Sciatic nerve (tissue), 2 donors: ENCODE results near the gene MNX1. TPM values are rescaled to one million over a fixed set of nuclear protein-coding genes. Genes with fewer than 3 reads are reported as not detected.

ENCODE experiments used
- ATAC-seq: fragments of 200-7000 bp; cut with Tn5 transposase; one replicate; pipeline ENCODE4 v1.9.1; 2020; ENCODE audit warnings: mild to moderate bottlenecking, moderate library complexity
- DNase-seq: peaks from one replicate; pipeline ENCODE4 v3.0.0-alpha.2; 2020; ENCODE audit warnings: low spot score
- intact Hi-C: fragments of 100-400 bp; cut with DNase I; formaldehyde crosslinking; loops from one replicate; pipeline ENCODE4 v1.14.2; 2022
- total RNA-seq: library from RNA; stranded (reverse); fragmentation: NEBNext Ultra II Directional; extraction: Animal tissue kit (Norgen Biotek cat#: 25700); gene quantifications from one replicate; pipeline ENCODE4 v1.2.1, GENCODE V29; 2021
- donor health status: DM: no; HTN: no; CAD: no.
- donor health status: DM: no; HTN: no; CAD: no.

Gene MNX1
- total RNA-seq, 1 donor from 2014 or later = not detected

DNA sequence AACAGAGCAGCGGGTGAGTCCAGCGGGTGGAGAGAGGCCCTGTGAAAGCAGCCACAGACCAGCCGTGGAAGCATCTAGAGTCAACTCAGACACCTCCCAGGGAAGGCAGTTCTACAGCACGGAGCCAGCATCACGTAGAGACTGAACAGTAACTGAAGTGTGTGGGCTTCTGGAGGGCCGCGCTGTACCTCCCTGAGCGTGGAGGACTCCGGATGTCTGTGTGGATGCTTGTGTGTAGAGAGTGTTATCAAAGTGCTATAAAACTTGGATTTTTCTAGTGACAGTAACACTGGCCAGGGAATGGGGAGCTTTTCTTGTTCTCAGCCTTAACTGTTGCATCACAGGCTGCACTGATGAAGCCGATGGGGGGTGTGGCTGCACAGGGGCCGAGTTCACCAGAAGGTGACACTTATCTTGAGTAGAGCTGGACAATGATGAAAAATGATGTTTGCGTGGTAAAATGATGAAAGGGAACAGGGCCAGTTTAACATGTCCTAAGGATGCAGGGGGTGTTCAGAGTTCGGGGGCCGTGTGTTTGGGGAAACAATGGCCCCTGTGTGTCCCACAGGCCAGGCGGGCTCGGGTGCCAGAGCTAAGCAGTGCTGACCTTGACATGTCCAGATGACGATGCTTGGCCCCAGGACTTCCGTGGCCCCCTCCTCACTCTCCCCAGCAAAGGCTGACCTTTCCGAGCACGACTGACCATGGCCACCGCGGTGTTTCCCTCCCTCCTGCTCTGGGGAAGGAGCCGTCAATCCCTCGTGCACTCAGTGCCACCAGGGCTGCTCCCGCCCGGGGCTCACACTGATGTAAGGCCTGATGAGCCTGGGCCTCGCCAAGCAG is 21.9 kb downstream of the MNX1 start:
- no peak for ATAC-seq
- no peak for DNase-seq
- intact Hi-C loops = no loop called here

DNA sequence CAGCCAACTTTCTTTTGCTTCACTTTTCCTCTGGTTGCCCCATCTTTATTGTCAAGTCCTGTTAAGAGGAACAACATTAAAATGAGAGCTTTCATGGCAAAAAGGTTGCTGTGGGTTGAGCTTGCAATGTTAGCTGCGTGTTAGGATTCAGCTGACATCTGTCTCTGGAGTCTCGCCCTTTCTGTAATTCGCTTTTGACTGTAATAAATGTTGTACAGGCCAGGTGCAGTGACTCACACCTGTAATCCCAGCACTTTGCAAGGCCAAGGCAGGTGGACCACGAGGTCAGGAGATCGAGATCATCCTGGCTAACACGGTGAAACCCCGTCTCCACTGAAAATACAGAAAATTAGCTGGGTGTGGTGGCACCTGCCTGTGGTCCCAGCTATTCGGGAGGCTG is 24.1 kb downstream of the MNX1 start:
- DNase-seq (no peak), ATAC-seq (no peak)
- intact Hi-C loops = no loop called here

DNA sequence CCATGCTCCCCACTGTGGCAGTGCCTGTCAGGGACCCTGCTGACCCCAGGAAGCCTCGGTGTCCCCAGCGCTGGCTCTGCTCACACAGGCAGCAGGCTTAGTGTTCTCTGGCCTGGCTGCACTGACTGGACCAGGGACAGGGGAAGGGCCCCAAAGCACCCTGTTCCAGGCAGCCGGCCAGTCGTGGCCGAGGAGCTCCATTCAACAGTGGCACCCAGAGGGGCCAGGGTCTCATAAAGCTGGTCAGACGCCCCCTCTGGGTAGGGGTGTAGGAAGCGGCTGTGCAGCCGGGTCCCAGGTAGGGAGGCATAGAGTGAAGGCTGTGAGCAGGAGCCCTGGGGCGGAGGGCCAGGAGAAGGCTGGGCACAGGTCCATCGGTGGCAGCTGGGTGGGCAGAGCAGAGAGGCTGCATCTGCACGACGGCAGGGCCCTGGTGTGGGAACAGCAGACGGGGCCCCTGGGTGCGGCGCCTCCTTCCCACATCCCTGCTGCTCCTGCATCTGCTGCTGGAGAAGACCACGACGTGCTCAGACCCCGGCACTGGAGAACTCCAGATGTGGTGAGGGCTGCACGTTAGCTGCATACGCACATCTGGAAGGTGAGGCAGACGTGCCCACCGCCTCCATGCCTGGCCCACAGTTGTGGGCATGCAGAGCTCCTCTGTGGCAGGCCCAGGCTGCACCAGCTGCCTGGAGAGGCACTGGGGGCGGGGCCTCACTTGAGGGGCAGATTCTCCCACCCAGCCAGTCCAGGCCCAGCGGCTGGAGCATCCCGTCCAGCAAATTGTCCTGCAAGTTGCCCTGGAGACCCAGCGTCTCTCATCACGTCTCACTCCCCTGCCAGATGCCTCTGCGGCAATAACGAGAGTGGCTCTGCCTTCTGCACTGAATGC is 25.1 kb downstream of the MNX1 start:
- DNase-seq (no peak), ATAC-seq (peak; percentile 69)
- intact Hi-C loops = no loop called here

DNA sequence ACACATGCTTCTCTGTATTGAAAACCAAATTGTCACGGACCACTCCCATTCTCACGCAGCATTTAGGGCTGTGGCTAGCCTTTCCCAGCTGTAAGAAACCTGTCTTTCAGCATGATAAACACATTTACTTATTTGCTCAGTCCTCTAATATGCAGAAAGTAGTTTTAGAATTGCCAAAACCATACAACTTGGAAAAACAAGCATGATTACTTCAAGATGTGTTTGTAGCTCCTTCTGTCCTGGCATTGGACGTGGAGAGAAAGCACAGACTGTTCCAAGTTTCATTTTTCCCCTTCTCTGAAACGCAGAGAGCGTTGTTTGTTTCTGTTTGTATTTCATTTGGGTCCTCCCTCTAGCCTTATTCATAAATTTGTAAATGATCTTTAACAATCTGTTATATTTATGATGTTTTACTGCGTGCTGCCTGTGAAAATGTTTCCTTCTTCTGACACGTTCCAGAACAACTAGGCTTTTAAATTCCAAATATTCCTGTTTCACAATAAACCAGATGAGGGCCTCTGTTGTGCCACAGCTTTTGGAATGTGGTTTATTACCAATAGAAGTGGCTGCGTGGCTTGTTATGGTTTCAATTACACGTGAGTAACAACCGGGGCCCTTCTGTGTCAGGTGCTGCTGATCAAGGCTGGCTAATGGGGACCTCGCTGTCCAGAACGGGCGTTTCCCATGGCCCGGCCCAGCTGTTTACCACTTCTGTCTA is 26.1 kb downstream of the MNX1 start:
- ATAC-seq = peak; percentile 93
- intact Hi-C loops = no loop called here

DNA sequence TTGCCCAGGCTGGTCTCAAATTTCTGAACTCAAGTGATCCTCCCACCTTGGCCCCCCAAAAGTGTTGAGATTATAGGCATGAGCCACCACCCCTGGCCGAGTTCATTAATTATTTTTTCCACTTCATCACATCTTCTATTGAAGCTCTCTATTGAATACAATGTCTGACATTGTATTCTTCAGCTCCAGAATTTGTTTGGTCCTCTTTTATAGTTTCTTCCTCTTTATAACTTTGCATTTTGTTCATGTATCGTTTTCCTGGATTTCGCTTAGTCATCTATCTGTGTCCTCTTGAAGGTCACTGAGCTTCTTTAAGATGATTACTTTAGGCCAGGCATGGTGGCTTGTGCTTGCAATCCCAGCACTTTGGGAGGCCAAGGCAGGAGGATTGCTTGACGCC is 30.8 kb downstream of the MNX1 start:
- intact Hi-C loops = no loop called here
- DNase-seq = no peak
- no peak for ATAC-seq

More for the DNA sequence above, 26.1 kb downstream of the MNX1 start:
- DNase-seq = no peak

DNA sequence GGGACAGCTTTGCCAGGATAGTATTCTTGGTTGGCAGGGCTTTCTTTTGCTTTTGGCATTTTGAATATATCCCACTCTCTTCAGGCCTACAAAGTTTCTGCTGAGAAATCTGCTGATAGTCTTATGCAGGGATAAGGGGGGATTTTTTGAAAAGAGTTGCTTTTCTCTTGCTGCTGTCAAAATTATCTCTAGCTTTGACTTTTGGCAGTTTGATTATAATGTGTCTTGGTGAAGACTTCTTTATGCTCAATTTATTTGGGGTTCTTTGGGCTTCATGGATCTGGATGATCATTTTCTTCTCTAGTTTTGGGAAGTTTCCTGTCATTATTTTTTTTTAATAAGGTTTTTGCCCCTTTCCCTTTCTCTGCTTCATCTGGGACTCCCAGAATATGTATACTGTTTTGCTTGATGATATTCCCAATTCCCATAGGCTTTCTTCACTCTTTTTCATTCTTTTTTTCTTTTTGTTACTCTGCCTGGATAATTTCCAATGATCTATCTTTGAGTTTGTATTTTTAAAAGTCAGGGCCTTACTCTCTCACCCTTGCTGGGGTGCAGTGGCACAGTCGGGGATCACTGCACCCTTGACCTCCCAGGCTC is 31.4 kb downstream of the MNX1 start:
- intact Hi-C loops = no loop called here
- no peak for DNase-seq
- no peak for ATAC-seq

DNA sequence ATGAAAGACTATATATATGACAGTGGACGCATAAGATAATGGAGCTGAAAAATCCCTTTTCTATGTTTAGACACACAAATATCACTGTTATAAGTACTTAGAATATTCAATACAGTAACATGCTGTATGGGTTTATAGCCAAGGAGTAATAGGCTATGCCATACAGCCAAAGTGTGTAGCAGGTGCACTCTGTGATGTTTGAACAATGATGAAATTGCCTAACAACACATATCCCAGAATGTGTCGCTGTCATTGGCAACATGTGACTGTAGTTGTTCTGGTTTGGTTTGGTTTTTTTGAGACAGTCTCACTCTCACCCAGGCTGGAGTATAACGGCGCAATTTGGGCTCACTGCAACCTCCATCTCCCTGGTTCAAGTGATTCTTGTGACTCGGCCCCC is 34.8 kb downstream of the MNX1 start:
- no peak for ATAC-seq
- intact Hi-C loops = no loop called here

DNA sequence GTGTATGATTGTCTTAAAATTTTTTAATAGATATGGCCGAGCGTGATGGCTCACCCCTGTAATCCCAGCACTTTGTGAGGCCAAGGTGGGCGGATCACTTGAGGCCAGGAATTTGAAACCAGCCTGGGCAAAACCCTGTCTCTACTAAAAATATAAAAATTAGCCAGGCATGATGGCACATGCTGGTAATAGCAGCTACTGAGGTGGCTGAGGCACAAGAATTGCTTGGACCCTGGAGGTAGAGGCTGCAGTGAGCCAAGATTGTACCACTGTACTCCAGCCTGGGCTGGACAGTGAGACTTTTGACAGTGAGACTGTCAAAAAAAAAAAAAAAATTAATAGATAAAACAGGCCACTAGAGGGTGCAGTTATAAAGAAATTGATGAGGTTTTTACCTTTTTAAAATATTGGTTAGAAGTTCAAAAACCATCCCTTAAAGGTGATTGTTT is 40.5 kb downstream of the MNX1 start:
- ATAC-seq (no peak), DNase-seq (no peak)
- intact Hi-C loops = no loop called here

More for the DNA sequence above, 34.8 kb downstream of the MNX1 start:
- no peak for DNase-seq

DNA sequence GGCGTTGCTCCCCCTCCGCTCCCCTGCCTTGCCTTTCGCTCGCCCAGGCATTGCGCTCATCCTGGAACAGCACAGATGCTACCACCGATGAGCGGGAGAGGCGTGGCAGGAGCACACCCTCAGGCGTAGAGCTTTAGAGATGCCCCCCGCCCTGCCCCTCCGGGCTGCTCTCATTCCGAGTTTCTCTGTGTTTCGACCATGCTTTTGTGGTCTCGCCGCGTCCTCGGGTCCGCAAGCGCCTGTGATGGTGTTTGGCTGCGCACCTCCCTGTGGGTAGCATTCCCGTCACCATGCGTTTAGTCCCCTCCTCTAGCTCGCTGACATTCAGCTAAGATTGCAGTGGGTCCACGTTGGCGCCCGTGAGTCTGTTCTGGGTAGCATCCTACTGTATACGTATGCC is 42.3 kb downstream of the MNX1 start:
- intact Hi-C loops = no loop called here
- no peak for ATAC-seq
- no peak for DNase-seq

DNA sequence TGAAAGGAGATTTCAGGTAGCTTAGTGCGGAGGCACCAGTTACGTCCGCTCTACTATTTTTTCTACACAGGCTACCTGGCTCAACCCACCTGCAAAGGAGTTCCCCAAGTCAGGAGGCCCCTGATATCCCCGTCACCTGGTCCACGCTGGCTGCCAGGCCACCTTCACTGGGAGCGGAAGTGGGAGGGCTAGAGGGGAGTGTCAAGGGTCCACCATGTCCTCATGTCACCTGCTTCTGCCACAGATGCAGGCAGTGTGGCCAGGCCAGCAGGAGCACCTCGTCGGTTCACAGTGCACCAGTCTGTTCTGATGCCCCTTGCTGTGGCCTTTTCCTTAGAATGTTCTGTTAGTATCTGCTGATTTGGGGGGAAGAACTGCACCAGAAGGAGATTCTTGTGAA is 44.1 kb downstream of the MNX1 start:
- intact Hi-C loops = no loop called here

DNA sequence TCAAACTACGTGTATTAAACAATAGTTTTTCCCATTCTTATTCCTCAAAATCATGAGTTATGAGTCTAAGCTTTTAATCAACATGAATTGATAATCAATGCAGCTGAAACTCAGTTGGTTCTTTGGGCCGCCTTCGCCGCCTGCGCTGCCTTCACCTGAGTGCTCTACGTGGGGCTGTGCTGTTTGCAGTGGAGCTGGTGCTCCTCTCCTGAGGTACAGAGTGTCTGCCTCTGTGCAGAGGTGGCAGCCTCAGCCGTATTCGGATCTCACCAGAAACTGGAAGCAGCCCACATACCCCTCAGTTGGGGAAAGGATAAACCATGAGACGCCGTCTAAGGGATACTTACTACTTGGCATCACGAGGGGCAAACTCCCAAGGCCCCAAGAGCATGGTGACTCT is 45.5 kb downstream of the MNX1 start:
- intact Hi-C loops = no loop called here
- ATAC-seq = no peak
- no peak for DNase-seq

More for the DNA sequence above, 44.1 kb downstream of the MNX1 start:
- ATAC-seq (no peak), DNase-seq (no peak)

DNA sequence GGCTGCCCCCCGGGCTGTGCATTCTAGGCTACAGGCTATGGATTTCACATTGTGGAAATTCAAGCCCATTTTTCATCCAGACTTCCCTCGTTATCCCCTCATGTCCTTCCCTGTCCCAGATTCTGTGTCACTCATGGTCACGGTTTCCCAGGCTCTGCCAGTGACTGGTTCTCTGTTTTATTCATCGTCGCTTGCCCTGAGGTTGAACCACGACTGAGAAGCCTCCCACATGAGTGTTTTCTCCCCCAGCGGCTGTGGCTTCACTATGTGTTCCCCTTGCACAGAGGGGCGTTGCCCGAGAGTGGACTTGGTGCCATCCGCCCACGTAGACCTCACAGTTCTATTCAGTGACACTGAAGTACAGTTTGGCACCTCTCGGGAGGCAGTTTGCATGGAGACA is 47.0 kb downstream of the MNX1 start:
- intact Hi-C loops = no loop called here
- no peak for ATAC-seq
- no peak for DNase-seq

DNA sequence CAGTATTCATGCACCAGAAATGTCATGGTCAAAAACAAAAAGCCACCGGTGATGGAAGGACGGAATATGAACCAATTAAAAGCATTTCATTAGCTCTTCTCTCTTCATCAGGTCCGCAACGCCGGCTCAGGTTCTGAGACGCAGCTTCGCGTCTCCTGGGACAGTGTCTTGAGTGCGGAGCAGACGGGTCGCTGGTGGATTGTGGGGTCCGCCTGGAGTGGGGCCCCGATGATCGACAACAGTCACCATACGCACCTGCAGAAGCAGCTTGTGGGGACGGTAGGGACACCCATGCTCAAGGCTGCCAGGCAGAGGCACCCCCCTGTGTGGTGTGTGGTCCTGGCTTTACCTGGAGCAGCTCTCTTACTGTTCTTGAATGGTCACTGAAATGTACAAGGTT is 47.6 kb downstream of the MNX1 start:
- DNase-seq (no peak), ATAC-seq (no peak)
- intact Hi-C loops = no loop called here

DNA sequence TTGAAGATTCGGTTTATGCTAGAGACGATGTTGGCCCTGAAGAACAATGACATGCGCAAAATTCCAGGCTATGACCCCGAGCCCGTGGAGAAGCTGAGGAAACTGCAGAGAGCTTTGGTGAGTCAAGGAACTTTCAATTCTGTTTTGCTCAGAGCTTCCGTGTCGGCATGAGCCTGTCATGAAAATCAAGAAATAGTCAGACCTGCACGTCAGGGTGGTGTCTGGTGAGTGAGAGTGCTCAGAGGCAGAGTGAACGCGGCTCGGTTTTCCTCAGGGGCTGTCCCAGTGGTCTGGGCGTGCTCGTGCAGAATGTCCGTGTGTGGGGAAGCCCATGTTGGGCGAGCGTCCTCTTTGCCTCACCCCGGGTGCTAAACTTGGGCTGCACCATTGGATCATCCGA is 48.3 kb downstream of the MNX1 start:
- DNase-seq (no peak), ATAC-seq (no peak)
- intact Hi-C loops = no loop called here

DNA sequence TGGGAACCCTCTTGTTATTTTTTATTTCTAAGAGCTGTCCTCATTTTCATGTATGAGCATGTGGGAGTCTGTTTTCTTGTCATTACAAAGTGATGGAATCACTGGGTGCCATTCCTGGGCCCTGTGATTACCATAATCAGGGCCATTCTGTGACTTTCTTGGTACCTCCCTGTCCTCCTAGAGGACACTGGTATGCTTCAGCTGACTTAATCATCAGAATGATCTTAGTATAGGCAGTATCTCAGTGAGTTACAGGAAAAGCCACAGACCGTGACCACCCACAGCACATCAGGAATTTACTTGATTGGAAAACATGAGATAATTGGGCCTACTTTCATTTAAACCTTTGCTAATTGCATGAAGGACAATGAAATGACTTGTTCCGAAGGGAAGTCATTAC is 53.7 kb downstream of the MNX1 start:
- no peak for DNase-seq
- ATAC-seq = no peak
- intact Hi-C loops = no loop called here

DNA sequence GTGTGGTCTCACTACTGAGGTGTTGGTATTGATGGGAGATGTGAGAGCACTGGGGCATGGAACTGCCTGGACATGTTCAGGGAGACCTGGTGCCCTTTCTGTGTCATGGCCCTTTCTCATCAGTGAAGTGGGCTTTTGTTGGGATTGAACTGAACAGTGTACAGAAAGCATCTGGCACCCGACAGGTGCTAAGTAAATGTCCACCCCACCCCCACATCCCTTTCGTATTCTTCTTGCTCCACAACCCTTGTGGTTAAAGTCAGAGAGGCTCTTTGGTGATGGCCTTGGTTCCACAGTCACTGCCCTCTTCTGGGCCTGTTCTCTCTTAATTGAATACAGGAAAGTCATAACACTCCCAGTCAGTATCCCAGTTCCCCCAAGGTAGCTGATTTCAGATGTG is 55.5 kb downstream of the MNX1 start:
- intact Hi-C loops = no loop called here
- DNase-seq (no peak), ATAC-seq (no peak)
